ENCODE data around the gene KCNG3. TPM values are rescaled to one million over a fixed set of nuclear protein-coding genes. Genes with fewer than 3 reads are reported as not detected.

Gene KCNG3, protein sequence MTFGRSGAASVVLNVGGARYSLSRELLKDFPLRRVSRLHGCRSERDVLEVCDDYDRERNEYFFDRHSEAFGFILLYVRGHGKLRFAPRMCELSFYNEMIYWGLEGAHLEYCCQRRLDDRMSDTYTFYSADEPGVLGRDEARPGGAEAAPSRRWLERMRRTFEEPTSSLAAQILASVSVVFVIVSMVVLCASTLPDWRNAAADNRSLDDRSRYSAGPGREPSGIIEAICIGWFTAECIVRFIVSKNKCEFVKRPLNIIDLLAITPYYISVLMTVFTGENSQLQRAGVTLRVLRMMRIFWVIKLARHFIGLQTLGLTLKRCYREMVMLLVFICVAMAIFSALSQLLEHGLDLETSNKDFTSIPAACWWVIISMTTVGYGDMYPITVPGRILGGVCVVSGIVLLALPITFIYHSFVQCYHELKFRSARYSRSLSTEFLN
- total RNA-seq = 1 to 10 TPM in 1 of 4 donors, under 1 TPM in 1, not detected in 2; 0.37 to 1.1 TPM

DNA sequence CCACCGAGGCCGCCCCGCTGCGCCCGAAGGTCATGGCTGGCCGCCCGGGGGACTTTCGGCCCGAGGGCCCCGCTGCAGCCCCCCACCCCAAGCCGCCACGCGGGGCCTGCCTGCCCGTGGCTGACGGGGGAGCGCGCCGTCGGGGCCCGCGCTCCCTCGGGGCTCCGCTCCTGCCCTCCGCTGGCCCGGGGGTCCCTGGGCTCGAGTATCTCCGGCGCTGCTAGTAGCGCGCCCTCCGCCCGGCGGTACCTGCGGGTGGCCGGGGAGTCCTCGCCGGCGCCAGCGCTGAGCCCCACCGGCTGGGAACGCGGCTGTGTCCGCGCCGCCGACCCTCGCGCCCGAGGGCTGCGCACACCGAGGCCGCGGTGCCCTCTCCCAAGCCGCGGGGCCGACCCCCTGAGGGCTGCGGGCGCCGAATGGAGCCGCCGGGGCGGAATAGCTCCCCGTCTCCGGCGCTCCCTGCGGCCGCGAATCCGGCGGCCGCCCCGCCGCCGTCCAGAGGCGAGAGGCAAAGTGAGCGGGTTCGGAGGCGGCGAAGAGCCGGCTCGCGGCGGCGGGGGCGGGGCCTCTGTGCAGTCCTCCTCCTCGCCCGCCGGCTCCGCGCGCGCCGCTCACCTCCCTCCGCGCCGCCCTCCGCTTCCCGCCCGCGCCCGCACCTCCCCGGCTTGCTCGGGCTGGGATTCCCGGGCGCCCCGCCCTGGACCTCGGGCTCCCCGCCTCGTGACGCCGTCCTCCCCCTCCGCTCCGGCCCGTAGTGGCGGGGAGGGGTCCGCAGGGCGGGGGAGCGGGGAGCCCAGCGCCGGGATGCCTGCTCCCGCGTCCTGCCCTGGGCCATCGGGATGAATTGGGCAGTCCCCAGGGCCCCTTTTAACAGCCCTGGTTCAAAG lies at the start of gene KCNG3:
TSS of gene KCNG3 (minus strand) at position 515 of the 887 bp plus-strand sequence. CDS start at position 34, 481 bp downstream.
- TF ChIP-seq, protein P1, sequence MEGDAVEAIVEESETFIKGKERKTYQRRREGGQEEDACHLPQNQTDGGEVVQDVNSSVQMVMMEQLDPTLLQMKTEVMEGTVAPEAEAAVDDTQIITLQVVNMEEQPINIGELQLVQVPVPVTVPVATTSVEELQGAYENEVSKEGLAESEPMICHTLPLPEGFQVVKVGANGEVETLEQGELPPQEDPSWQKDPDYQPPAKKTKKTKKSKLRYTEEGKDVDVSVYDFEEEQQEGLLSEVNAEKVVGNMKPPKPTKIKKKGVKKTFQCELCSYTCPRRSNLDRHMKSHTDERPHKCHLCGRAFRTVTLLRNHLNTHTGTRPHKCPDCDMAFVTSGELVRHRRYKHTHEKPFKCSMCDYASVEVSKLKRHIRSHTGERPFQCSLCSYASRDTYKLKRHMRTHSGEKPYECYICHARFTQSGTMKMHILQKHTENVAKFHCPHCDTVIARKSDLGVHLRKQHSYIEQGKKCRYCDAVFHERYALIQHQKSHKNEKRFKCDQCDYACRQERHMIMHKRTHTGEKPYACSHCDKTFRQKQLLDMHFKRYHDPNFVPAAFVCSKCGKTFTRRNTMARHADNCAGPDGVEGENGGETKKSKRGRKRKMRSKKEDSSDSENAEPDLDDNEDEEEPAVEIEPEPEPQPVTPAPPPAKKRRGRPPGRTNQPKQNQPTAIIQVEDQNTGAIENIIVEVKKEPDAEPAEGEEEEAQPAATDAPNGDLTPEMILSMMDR (IDR thresholded peaks at IDR 0.05) = no peak
- ATAC-seq (ENCODE audit: low FRiP score) = peak; percentile 95
- DNase-seq (ENCODE audit: low spot score) = peak; percentile 30

- TF ChIP-seq, protein P1 (IDR thresholded peaks at IDR 0.05) = no peak
- no peak for DNase-seq (ENCODE audit: low spot score)
- no peak for ATAC-seq (ENCODE audit: low FRiP score)
Measured at GRCh38 chr2:42542871-42543270, 49.1 kb upstream of the KCNG3 start.

DNA sequence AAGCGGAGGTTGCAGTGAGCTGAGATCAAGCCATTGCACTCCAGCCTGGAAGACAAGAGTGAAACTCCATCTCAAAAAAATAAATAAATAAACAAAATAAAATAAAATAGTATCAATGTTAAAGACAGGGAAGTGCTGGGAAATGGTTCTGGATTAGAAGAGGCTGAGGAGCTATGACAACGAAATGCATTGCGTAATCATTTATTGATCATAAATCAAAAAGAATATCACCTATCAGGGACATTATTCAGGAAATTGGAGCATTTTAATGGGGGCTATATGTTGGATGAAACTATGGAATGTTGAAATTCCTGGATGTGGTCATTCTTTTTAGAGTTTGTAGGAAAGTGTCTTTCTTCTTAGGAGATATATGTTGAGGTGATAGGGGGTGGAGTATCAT lies 43.7 kb upstream of the KCNG3 start:
- TF ChIP-seq, protein P1 (IDR thresholded peaks at IDR 0.05) = no peak
- ATAC-seq (ENCODE audit: low FRiP score) (no peak), DNase-seq (ENCODE audit: low spot score) (no peak)

GRCh38 chr2:42532397-42532796 lies 38.6 kb upstream of the KCNG3 start:
- DNase-seq (ENCODE audit: low spot score) = no peak
- ATAC-seq (ENCODE audit: low FRiP score) = no peak
- TF ChIP-seq, protein P1 (IDR thresholded peaks at IDR 0.05) = no peak

GRCh38 chr2:42523341-42523740 lies 29.6 kb upstream of the KCNG3 start:
- DNase-seq (ENCODE audit: low spot score) = no peak
- TF ChIP-seq, protein P1 (IDR thresholded peaks at IDR 0.05) = no peak
- ATAC-seq (ENCODE audit: low FRiP score) = no peak

GRCh38 chr2:42522035-42522434 lies 28.3 kb upstream of the KCNG3 start:
- TF ChIP-seq, protein P1 (IDR thresholded peaks at IDR 0.05) = no peak
- no peak for DNase-seq (ENCODE audit: low spot score)
- no peak for ATAC-seq (ENCODE audit: low FRiP score)

Measured in omental fat pad (tissue), 4 donors.